Neural cell (in vitro differentiated cells): ENCODE results near the gene DDX49. TPM values are rescaled to one million over a fixed set of nuclear protein-coding genes. Genes with fewer than 3 reads are reported as not detected.

Source experiments
- H2AFZ ChIP-seq: fragments of 200-600, 300-800 bp; sonication (generic), shearing (Covaris generic); 2 replicates; pipeline ENCODE4 v1.6.0; 2014; ENCODE audit warnings: low read depth, mild to moderate bottlenecking, antibody characterized with exemption, low read length, moderate library complexity
- H3F3A ChIP-seq: fragments of 200-600 bp; shearing (Covaris generic); 2 replicates; pipeline ENCODE4 v1.6.1; 2016; ENCODE audit warnings: mild to moderate bottlenecking, moderate library complexity, mixed read lengths, antibody characterized with exemption, low read length; ENCODE audit not compliant: insufficient read depth, poor library complexity, severe bottlenecking
- H3K27ac ChIP-seq: fragments of 200-600, 300-800 bp; sonication (generic), shearing (Covaris generic); 2 replicates; pipeline ENCODE4 v1.5.1; 2014; ENCODE audit warnings: mild to moderate bottlenecking, low read length, moderate library complexity
- H3K27me3 ChIP-seq: fragments of 300-800, 200-600 bp; sonication (generic), shearing (Covaris generic); 2 replicates; pipeline ENCODE4 v1.6.0; 2014; ENCODE audit warnings: mild to moderate bottlenecking, low read depth, low read length, moderate library complexity; ENCODE audit not compliant: insufficient read depth
- H3K36me3 ChIP-seq: fragments of 300-800, 200-600 bp; sonication (generic), shearing (Covaris generic); 2 replicates; pipeline ENCODE4 v1.5.1; 2014; ENCODE audit warnings: mild to moderate bottlenecking, antibody characterized with exemption, low read length, moderate library complexity; ENCODE audit not compliant: insufficient read depth
- H3K4me2 ChIP-seq: fragments of 300-800, 200-600 bp; sonication (generic), shearing (Covaris generic); 2 replicates; pipeline ENCODE4 v1.6.0; 2014; ENCODE audit warnings: mild to moderate bottlenecking, low read length
- H3K4me3 ChIP-seq: fragments of 300-800, 200-600 bp; sonication (generic), shearing (Covaris generic); 2 replicates; pipeline ENCODE4 v1.5.1; 2014; ENCODE audit warnings: mild to moderate bottlenecking, low read length, moderate library complexity
- H3K79me2 ChIP-seq: fragments of 200-600 bp; shearing (Covaris generic); replicated peaks from 2 replicates; pipeline ENCODE4 v1.6.0; 2014; ENCODE audit warnings: mild to moderate bottlenecking, low read length, moderate library complexity; ENCODE audit not compliant: insufficient read depth
- H3K9ac ChIP-seq: fragments of 300-800, 200-600 bp; sonication (generic), shearing (Covaris generic); 2 replicates; pipeline ENCODE4 v1.6.1; 2016; ENCODE audit warnings: mild to moderate bottlenecking, low read length, mixed read lengths
- H3K9me2 ChIP-seq: fragments of 200-600 bp; shearing (Covaris generic); 2 replicates; pipeline ENCODE4 v1.6.1; 2016; ENCODE audit warnings: mild to moderate bottlenecking, low read length, mixed read lengths; ENCODE audit not compliant: insufficient read depth
- H3K9me3 ChIP-seq: fragments of 200-600, 300-800 bp; sonication (generic), shearing (Covaris generic); 2 replicates; pipeline ENCODE4 v1.6.1; 2016; ENCODE audit warnings: mild to moderate bottlenecking, mixed run types, low read length, moderate library complexity, mixed read lengths
- H4K20me1 ChIP-seq: fragments of 200-600 bp; shearing (Covaris generic); 2 replicates; pipeline ENCODE4 v1.6.1; 2016; ENCODE audit warnings: mild to moderate bottlenecking, mixed run types; ENCODE audit not compliant: insufficient read depth
- CTCF ChIP-seq: fragments of 450-650 bp; IDR thresholded peaks from 2 replicates; pipeline ENCODE4 v1.5.1; 2014; ENCODE audit warnings: antibody characterized with exemption, mild to moderate bottlenecking, moderate library complexity; ENCODE audit not compliant: poor library complexity, severe bottlenecking
- EP300 ChIP-seq: fragments of 450-650 bp; conservative IDR thresholded peaks from 2 replicates; pipeline ENCODE4 v1.6.1; 2014; ENCODE audit warnings: antibody characterized with exemption, mild to moderate bottlenecking, moderate library complexity; ENCODE audit not compliant: poor library complexity, severe bottlenecking
- EZH2 ChIP-seq: fragments of 200-600, 300-800 bp; shearing (Covaris generic), sonication (generic); IDR thresholded peaks from 2 replicates; pipeline ENCODE4 v1.6.1; 2014; ENCODE audit warnings: antibody characterized with exemption, low read length, borderline replicate concordance, mild to moderate bottlenecking; ENCODE audit not compliant: insufficient read depth, poor library complexity, severe bottlenecking
- MXI1 ChIP-seq: fragments of 450-650 bp; conservative IDR thresholded peaks from 2 replicates; pipeline ENCODE4 v1.6.1; 2014; ENCODE audit warnings: antibody characterized with exemption, mild to moderate bottlenecking; ENCODE audit not compliant: poor library complexity, severe bottlenecking
- POLR2AphosphoS5 ChIP-seq: IDR thresholded peaks from 2 replicates; pipeline ENCODE4 v1.6.1; 2012
- RAD21 ChIP-seq: fragments of 450-650 bp; conservative IDR thresholded peaks from 2 replicates; pipeline ENCODE4 v1.6.1; 2014; ENCODE audit warnings: antibody characterized with exemption, mild to moderate bottlenecking, moderate library complexity
- SMC3 ChIP-seq: fragments of 450-650 bp; conservative IDR thresholded peaks from 2 replicates; pipeline ENCODE4 v1.6.1; 2014; ENCODE audit warnings: antibody characterized with exemption, mild to moderate bottlenecking, moderate library complexity; ENCODE audit not compliant: poor library complexity
- TAF1 ChIP-seq: IDR thresholded peaks from 2 replicates; pipeline ENCODE4 v1.6.1; 2012; ENCODE audit warnings: low read depth
- polyA plus RNA-seq: library from polyadenylated mRNA; depleted of rRNA; stranded (reverse); fragments of >200 nt; gene quantifications from 2 replicates; pipeline ENCODE4 v1.2.3, GENCODE V29; 2014
- TF ChIP-seq, protein P1 (sequence below): IDR thresholded peaks from 2 replicates; pipeline ENCODE4 v1.6.1; 2012; ENCODE audit warnings: borderline replicate concordance

Gene DDX49
- polyA plus RNA-seq, 1 donor from 2014 or later, result 90.7 TPM

- H3K9me3 ChIP-seq, result no peaks in the 10 kb centered on the region
- no peak overlapping the region for H2AFZ ChIP-seq
- no peak overlapping the region for H3K4me2 ChIP-seq
- no peak overlapping the region for H3K9ac ChIP-seq
- no peaks in the 10 kb centered on the region for H4K20me1 ChIP-seq
- no peaks in the 10 kb centered on the region for H3K36me3 ChIP-seq
- H3K4me3 ChIP-seq, result no peak overlapping the region
- H3K27ac ChIP-seq, result no peak overlapping the region
- H3K9me2 ChIP-seq, result no peaks in the 10 kb centered on the region
- H3K27me3 ChIP-seq, result no peaks in the 10 kb centered on the region
- H3K79me2 ChIP-seq, result no peaks in the 10 kb centered on the region
- TF ChIP-seq MXI1 (no peak), SMC3 (no peak), EZH2 (no peak), TAF1 (no peak), RAD21 (no peak), POLR2AphosphoS5 (no peak), CTCF (no peak), EP300 (no peak)
- TF ChIP-seq, protein P1, sequence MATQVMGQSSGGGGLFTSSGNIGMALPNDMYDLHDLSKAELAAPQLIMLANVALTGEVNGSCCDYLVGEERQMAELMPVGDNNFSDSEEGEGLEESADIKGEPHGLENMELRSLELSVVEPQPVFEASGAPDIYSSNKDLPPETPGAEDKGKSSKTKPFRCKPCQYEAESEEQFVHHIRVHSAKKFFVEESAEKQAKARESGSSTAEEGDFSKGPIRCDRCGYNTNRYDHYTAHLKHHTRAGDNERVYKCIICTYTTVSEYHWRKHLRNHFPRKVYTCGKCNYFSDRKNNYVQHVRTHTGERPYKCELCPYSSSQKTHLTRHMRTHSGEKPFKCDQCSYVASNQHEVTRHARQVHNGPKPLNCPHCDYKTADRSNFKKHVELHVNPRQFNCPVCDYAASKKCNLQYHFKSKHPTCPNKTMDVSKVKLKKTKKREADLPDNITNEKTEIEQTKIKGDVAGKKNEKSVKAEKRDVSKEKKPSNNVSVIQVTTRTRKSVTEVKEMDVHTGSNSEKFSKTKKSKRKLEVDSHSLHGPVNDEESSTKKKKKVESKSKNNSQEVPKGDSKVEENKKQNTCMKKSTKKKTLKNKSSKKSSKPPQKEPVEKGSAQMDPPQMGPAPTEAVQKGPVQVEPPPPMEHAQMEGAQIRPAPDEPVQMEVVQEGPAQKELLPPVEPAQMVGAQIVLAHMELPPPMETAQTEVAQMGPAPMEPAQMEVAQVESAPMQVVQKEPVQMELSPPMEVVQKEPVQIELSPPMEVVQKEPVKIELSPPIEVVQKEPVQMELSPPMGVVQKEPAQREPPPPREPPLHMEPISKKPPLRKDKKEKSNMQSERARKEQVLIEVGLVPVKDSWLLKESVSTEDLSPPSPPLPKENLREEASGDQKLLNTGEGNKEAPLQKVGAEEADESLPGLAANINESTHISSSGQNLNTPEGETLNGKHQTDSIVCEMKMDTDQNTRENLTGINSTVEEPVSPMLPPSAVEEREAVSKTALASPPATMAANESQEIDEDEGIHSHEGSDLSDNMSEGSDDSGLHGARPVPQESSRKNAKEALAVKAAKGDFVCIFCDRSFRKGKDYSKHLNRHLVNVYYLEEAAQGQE, result no peak
- H3F3A ChIP-seq, result no peaks in the 10 kb centered on the region
Observed at GRCh38 chr19:18975869-18976268, 56.4 kb downstream of the DDX49 start.

Other genes starting within 250 kb of the DDX49 start
- gene CRTC1, start 236.0 kb upstream of the DDX49 start, polyA plus RNA-seq, result 10.4 and 14.4 TPM in 2 replicates
- not detected in 2 replicates for gene COMP, start 128.4 kb upstream of the DDX49 start, polyA plus RNA-seq
- gene UPF1, start 87.8 kb upstream of the DDX49 start, polyA plus RNA-seq, result 39.3 and 44.8 TPM in 2 replicates
- gene CERS1, start 23.6 kb upstream of the DDX49 start, polyA plus RNA-seq, result 19.1 and 21.7 TPM in 2 replicates
- 397 and 419 TPM in 2 replicates for gene COPE, start 328 bp upstream of the DDX49 start, polyA plus RNA-seq
- gene HOMER3, start 21.5 kb downstream of the DDX49 start, polyA plus RNA-seq, result 83.6 and 87.7 TPM in 2 replicates
- 204 and 248 TPM in 2 replicates for gene SUGP2, start 113.8 kb downstream of the DDX49 start, polyA plus RNA-seq
- gene ARMC6, start 113.9 kb downstream of the DDX49 start, polyA plus RNA-seq, result 74.4 and 96.7 TPM in 2 replicates
- gene SLC25A42, start 144.3 kb downstream of the DDX49 start, polyA plus RNA-seq, result 22.7 and 25.3 TPM in 2 replicates
- 19.5 and 22.4 TPM in 2 replicates for gene TMEM161A, start 218.8 kb downstream of the DDX49 start, polyA plus RNA-seq